DMS79 (cell line): ENCODE results near the gene CCDC106.

Experiments used
- DNase-seq: peaks from one replicate; lab custom pipeline; 2025; lab: John Stamatoyannopoulos, UW

The CCDC106 gene

GRCh38 chr19:55613930-55614710 is 33.9 kb upstream of the CCDC106 start:
- DNase-seq: no peak

DNA sequence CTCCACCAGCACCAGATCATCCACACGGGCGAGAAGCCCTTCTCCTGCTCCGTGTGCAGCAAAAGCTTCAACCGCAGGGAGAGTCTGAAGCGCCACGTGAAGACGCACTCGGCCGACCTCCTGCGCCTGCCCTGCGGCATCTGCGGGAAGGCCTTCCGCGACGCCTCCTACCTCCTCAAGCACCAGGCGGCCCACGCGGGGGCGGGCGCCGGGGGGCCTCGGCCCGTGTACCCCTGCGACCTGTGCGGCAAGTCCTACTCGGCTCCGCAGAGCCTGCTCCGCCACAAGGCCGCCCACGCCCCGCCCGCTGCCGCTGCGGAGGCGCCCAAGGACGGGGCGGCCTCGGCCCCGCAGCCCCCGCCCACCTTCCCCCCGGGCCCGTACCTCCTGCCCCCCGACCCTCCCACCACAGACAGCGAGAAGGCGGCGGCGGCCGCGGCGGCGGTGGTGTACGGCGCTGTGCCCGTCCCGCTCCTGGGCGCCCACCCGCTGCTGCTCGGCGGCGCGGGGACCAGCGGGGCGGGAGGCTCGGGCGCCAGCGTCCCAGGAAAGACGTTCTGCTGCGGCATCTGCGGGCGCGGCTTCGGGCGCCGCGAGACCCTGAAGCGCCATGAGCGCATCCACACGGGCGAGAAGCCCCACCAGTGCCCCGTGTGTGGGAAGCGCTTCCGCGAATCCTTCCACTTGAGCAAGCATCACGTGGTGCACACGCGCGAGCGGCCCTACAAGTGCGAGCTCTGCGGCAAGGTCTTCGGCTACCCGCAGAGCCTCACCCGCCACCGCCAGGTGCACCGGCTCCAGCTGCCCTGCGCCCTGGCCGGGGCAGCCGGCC is 33.1 kb upstream of the CCDC106 start:
- DNase-seq: no peak

DNA sequence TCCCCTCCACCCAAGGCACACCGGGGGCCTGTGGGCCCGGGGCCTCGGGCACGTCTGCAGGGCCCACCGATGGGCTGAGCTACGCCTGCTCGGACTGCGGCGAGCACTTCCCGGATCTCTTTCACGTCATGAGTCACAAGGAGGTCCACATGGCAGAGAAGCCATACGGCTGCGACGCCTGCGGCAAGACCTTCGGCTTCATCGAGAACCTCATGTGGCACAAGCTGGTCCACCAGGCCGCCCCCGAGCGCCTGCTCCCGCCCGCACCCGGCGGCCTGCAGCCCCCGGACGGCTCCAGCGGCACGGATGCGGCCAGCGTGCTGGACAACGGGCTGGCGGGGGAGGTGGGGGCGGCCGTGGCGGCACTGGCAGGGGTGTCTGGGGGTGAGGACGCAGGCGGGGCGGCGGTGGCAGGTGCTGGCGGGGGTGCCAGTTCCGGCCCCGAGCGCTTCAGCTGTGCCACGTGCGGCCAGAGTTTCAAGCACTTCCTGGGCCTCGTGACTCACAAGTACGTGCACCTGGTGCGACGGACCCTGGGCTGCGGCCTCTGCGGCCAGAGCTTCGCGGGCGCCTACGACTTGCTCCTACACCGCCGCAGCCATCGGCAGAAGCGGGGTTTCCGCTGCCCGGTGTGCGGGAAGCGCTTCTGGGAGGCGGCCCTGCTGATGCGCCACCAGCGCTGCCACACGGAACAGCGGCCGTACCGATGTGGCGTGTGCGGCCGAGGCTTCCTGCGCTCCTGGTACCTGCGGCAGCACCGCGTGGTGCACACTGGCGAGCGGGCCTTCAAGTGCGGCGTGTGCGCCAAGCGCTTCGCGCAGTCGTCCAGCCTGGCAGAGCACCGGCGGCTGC is 32.2 kb upstream of the CCDC106 start:
- no peak for DNase-seq

- no peak for DNase-seq
Observed at GRCh38 chr19:55616395-55616875, 31.6 kb upstream of the CCDC106 start.

DNA sequence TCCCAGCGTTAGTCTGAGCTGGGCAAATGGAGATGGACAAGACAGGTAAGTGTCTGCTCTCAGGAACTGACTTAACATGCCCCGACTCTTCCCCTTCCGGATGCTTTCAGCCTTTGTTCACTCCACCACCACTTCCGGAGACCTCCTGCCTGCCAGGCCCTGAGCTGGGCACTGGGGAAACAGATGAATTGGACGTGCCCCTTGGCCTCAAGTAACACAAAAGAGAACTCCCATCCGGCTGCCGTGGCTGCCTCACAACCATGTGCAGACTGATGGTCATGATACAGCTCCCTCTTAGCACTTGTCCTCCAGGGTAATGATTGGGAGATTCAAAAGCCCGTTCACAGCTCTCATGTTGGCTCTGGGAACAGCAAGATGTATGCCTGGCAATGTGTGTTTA is 30.6 kb upstream of the CCDC106 start:
- no peak for DNase-seq

DNA sequence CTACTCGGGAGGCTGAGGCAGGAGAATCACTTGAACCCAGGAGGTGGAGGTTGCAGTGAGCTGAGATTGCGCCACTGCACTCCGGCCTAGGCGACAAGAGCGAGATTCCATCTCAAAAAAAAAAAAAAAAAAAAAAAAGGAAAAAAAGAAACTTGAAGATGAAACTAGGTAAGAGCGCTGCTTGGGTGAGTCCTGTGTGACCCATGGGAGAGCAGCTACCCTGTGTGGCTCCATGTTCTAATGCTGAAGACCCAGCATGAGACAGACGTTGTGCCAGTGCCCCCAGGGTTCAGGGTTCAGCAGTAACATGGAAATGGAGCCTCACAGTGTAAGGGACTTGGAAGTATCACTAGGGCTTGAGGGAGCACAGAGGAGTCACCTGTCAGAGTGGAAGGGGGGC is 29.6 kb upstream of the CCDC106 start:
- no peak for DNase-seq

- DNase-seq: no peak
Observed at GRCh38 chr19:55619286-55619685, 28.7 kb upstream of the CCDC106 start.

DNA sequence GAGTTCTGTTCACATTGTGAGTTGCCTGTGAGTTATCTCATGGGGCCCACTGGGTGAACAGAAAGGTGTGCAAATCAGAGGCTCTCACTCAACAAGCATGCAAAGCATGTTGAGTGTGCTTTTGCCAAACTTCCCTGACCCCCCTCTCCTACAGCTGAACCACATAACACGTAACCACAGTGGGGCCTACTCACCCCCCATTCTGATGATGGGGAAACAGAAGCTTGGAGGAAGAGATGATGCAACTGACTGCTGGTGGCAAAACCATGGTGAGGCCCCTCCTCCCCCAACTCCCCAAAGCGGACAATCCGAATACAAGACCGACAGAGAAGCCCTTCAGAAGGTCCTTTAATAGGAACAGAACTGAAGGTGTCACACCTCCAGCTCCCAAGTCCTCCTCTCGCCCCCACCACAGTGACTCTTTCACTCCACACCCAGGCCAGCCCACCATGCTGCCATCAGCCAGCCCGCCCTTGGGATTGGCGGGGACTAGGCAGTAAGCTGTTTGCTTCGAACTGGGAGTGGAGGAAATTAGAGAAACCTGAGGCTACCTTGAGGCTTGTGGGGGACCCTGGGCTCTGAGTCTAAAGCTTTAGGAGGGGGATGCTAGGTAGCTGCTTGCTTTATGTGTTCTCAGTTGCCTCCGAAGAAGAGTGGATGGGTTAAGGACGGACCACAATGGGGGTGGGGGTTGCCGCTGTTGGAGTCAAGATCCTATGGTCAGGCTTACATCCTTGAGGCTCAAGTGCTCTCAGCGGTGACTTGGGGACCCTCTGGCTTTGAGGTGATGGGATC is 27.4 kb upstream of the CCDC106 start:
- no peak for DNase-seq

DNA sequence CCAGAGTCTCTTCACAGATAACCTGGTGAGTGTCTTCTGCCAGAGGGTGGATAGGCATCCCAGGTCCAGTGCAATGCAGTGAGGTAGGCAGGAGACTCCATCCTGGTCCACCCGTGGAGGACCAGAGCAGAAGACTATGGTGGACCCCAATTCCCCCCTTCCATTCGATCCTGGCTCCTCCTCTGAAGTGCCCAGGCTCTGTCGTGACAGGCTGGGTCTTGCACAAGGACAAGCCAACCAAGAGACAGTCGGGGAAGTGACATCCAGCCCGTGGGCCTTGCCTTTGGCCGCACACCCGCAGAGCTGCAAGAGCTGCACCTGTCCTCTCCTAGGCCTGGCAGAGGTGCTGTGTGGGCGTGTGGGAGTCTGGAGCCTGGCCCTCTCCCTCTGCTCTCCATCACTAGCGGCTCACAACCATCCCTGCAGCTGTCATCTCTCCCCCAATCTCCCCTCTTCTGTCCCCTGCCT is 26.8 kb upstream of the CCDC106 start:
- no peak for DNase-seq

- no peak for DNase-seq
Observed at GRCh38 chr19:55621673-55622231, 26.3 kb upstream of the CCDC106 start.

DNA sequence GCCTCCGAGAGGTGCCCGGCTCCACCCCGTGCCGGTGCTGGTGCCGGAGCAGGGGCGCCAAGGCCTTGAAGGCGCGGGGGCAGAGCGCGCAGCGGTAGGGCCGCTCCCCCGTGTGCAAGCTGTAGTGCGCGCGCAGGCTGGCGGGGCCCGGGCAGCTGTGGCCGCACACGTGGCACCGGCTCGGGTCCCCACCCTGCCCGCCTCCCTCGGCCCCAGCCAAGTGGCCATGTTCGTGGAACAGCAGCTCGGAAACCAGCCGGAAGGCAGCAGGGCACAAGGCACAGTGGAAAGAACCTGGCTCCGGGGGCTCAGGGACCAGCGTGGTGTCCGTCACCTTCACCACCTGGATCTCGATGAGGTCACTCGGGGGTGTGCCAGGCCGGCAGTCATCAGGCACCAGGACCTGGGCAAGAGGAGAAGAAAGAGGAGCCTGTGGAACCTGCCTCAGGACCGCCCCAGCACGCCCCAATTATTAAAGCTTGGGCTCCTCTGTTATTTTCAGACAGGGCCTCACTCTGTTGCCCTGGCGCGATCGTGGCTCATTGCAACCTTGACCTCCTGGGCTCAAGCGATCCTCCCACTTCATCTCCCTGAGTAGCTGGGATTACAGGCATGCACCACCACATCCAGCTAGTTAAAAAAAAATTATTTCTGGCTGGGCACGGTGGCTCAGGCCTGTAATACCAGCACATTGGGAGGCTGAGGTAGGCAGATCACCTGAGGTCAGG is 25.6 kb upstream of the CCDC106 start:
- no peak for DNase-seq

- no peak for DNase-seq
Observed at GRCh38 chr19:55623130-55623529, 24.9 kb upstream of the CCDC106 start.

DNA sequence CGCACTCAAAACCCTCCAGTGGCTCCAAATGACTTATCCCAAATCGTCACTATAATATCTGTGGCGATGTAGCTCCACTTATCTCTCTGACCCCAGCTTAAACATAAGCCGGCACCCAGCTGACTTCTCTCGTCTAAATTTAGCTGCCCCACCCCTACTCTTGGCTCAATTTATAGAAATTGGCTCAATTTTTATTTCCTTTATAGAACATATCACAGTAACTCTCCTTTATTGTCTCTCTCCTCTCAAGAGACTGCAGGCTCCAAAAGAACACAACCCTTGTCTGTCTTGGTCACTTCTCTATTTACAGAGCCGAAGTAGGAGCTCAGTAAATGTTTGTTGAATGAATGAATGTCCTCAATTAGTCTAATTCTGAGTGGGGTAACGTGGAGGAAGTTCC is 24.5 kb upstream of the CCDC106 start:
- no peak for DNase-seq

DNA sequence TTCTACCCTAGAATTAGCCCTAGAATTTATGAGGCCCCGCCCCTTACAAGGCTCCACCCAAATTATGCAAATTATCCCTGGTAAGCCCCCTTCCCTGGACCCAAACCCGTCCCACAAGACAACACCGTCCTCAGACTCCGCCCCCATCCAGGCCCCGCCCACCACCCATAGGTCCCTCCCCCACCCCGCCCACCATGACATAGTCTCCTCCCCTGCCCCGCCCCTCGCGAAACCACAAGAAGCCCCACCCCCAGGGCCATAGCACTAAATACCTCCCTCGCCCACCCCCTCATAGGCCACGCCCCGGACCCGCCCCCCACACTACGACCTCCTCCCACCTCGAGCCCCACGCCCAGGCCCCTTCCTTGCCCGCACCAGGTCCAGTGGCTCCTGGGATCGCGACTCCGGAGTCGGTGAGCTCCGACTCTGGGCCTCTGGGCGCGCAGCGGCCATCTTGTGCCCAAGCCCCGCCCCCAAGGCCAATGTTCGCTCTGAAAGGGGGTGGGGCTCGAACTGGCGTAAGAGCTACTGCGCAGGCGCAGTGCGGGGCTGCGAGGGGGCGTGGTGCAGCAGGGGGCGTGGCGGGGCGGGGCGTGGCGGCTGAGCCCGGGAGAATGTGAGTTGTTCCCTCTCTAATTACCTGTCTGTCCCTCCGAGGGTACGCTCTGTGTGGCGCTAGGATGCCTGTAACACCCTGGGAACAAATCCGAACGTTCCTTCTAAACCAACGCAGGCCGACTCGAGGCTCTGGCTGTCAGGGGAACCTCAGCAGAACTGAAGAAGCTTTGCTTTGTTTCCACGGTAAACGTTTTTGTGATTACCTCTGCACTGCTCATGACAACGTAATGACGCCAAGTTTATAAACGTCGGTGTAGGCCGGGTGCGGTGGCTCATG is 23.7 kb upstream of the CCDC106 start, which contains the start of gene ZNF784:
Gene ZNF784 (minus strand): TSS at position 458 of the 895 bp plus-strand sequence. CDS start 5 bp downstream, at position 453.
- DNase-seq: peak; percentile 85

DNA sequence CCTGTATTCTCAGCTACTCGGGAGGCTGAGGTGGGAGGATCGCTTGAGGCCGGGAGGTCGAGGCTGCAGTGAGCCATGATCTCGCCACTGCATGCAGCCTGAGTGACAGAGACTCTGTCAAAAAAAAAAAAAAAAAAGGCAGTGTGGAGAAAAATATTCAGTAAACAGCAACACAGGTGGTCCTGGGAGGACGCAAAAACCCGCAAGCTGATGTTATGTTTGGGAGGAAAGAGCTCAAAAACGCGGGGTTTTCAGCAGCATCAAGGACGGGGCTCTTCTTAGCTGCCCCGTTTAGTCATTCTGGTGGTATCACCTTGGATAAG is 23.0 kb upstream of the CCDC106 start:
- no peak for DNase-seq

DNA sequence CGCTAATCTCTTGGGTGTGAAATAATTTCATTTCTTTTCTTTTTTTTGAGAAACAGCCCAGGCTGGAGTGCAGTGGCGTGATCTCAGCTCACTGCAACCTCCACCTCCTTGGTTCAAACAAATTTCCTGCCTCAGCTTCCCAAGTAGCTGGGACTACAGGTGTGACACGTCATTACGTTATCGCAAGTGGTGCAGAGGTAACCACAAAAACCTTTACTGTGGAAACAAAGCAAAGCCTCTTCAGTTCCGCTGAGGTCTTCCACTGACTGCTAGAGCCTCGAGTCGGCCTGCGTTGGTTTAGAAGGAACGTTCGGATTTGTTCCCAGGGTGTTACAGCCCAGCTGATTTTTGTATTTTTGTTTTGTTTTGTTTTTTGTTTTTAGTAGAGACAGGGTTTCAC is 21.7 kb upstream of the CCDC106 start:
- no peak for DNase-seq

DNA sequence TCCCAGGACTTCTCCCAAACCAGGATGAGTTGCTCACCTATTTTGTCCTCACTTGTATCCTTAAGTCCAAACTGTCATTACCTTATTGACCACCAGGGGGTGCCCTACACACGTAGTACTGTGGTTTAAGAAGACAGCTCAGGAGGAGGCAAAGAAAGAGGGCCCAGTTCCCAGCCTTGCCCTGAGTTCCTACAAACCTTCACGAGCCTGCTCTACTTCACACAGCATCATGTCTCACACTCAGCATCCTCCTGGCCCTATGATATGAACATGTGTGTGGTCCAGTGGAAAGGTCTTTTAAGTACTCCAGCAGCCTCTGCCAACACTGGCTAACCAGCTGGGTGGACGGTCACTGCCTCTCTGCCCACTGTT is 15.6 kb upstream of the CCDC106 start:
- DNase-seq: peak; percentile 76

DNA sequence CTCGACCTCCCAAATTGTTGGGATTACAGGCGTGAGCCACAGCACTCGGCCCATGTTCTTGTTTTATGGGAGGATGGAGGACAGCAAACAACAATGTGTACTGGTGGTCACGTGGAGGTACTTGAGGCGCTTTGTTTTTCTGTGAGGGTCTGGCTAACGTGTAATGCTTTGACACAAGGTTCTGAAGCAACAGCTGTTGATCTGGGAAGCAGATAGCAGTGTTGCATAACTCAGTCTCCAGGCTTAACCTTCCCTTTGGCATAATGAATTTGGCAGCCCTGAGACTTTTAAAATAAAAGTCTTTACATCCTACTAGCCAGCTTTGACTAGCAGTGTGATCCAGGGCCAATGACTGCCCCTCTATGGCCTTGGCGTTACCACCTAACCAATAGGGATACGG is 14.2 kb upstream of the CCDC106 start:
- DNase-seq: no peak

DNA sequence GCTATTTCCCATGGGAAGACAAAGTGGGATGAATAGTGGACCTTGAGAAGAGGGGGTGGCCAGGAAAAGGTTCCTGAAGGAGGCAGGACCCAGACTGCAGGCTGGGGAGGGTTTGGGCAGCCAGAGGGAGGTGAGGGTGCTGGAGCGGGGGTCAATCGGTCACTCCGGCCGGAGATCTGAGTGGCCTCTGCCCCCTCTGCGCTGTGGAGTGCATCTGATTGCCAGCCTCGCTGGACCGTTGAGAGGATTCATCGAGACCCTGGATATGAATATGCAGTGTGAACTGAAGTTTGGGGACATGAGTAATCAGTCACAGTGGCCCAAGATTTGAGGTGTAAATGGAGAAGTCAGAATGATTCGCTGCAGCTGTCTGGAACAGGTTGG is 12.7 kb upstream of the CCDC106 start:
- DNase-seq: no peak
